ENCODE results near the gene SYNGR3. TPM values are rescaled to one million over a fixed set of nuclear protein-coding genes. Genes with fewer than 3 reads are reported as not detected.

Gene SYNGR3
- total and polyA plus RNA-seq, 5 experiments from 2014 or later = 0.60 to 1.1 (median 0.77) TPM; not detected in 1

- POLR2A ChIA-PET = interaction anchor here (0.6 to 1.1 kb wide), 4 partner anchors 11 to 202 kb away, joined by 3 to 4 read pairs (median 4); partner anchors contain the start of gene RPS2
- peak overlapping the region in 1 of 10 donors; percentile 6 for H3K4me3 Mint-ChIP-seq
- DNase-seq (no peak), ATAC-seq (peak in 1 of 2 donors; percentile 30)
- no peaks in the 10 kb centered on the region for H3K36me3 Mint-ChIP-seq
- no peak overlapping the region for H3K27ac Mint-ChIP-seq
- H3K9me3 Mint-ChIP-seq = peaks cover 0 to 2% (median 0%) of the 10 kb centered on the region in 9 donors
- peaks cover 2 to 11% (median 3%) of the 10 kb centered on the region in 4 donors for H3K4me1 Mint-ChIP-seq
- H3K27me3 Mint-ChIP-seq = peaks cover 0 to 25% (median 8%) of the 10 kb centered on the region in 5 donors
Measured at GRCh38 chr16:2016407-2016922, 26.7 kb downstream of the SYNGR3 start.

GRCh38 chr16:2019518-2019920 lies 29.7 kb downstream of the SYNGR3 start, which contains the start of gene NPW:
TSS of gene NPW (plus strand) at chr16:2019785.
- peak in 1 of 2 donors; percentile 22 for ATAC-seq
- Mint-ChIP-seq H3K4me1 (peaks cover 8 to 26% (median 17%) of the 10 kb centered on the region in 4 donors), H3K9me3 (peaks cover 0 to 2% (median 0%) of the 10 kb centered on the region in 9 donors), H3K27me3 (peaks cover 7 to 37% (median 13%) of the 10 kb centered on the region in 5 donors), H3K27ac (peak within 1 kb of the TSS in 2 of 10 donors; percentile 24 to 87), H3K36me3 (no peaks in the 10 kb centered on the region), H3K4me3 (peak within 1 kb of the TSS in 5 of 10 donors; percentile 29 to 54 (median 48))
- no peak for DNase-seq
- POLR2A ChIA-PET = interaction anchor here (2.4 kb wide), 1 partner anchor 135 kb away, joined by 14 read pairs; the partner anchor contains the start of gene TRAF7

GRCh38 chr16:2019921-2020831 lies 30.4 kb downstream of the SYNGR3 start:
- H3K27me3 Mint-ChIP-seq = peaks cover 7 to 37% (median 13%) of the 10 kb centered on the region in 5 donors
- H3K9me3 Mint-ChIP-seq = peaks cover 0 to 2% (median 0%) of the 10 kb centered on the region in 9 donors
- H3K4me1 Mint-ChIP-seq = peaks cover 10 to 28% (median 18%) of the 10 kb centered on the region in 4 donors
- no peaks in the 10 kb centered on the region for H3K36me3 Mint-ChIP-seq
- DNase-seq (no peak), ATAC-seq (no peak)
- peak overlapping the region in 5 of 10 donors; percentile 22 to 54 (median 48) for H3K4me3 Mint-ChIP-seq
- H3K27ac Mint-ChIP-seq = no peak overlapping the region
- POLR2A ChIA-PET = interaction anchor here (0.9 to 2.4 kb wide), 3 partner anchors 120 to 194 kb away, joined by 3 to 14 read pairs (median 3); partner anchors contain the start of genes PGP and TRAF7

GRCh38 chr16:2022723-2023091 lies 32.9 kb downstream of the SYNGR3 start:
- POLR2A ChIA-PET = interaction anchor here (0.6 to 5.4 kb wide), 6 partner anchors 56 to 435 kb away, joined by 3 to 24 read pairs (median 8); partner anchors contain the start of genes PKD1, RNF151 and TRAF7
- Mint-ChIP-seq H3K4me1 (peaks cover 10 to 36% (median 23%) of the 10 kb centered on the region in 4 donors), H3K9me3 (peaks cover 0 to 2% (median 0%) of the 10 kb centered on the region in 9 donors), H3K27me3 (peaks cover 7 to 37% (median 13%) of the 10 kb centered on the region in 5 donors), H3K4me3 (peak overlapping the region; percentile 42 to 84 (median 72)), H3K36me3 (no peaks in the 10 kb centered on the region), H3K27ac (peak overlapping the region in 7 of 10 donors; percentile 24 to 88 (median 70))
- DNase-seq (no peak), ATAC-seq (peak; percentile 20 to 32)

GRCh38 chr16:2023092-2024031 lies 33.6 kb downstream of the SYNGR3 start:
- Mint-ChIP-seq H3K27ac (peak overlapping the region; percentile 58 to 94 (median 87)), H3K9me3 (peaks cover 0 to 2% (median 0%) of the 10 kb centered on the region in 9 donors), H3K4me3 (peak overlapping the region; percentile 60 to 84 (median 73)), H3K36me3 (no peaks in the 10 kb centered on the region), H3K4me1 (peaks cover 10 to 36% (median 23%) of the 10 kb centered on the region in 4 donors), H3K27me3 (peaks cover 7 to 34% (median 13%) of the 10 kb centered on the region in 5 donors)
- DNase-seq = peak; percentile 88 to 99 (median 94)
- peak; percentile 74 to 82 for ATAC-seq
- POLR2A ChIA-PET = interaction anchor here (0.5 to 5.4 kb wide), 11 partner anchors 12 to 209 kb away, joined by 3 to 24 read pairs (median 3); partner anchors contain the start of genes PKD1, RNF151, TBL3 and TRAF7

GRCh38 chr16:2024032-2024420 lies 34.3 kb downstream of the SYNGR3 start:
- no peaks in the 10 kb centered on the region for H3K36me3 Mint-ChIP-seq
- DNase-seq = no peak
- peaks cover 7 to 30% (median 11%) of the 10 kb centered on the region in 5 donors for H3K27me3 Mint-ChIP-seq
- H3K27ac Mint-ChIP-seq = peak overlapping the region in 7 of 10 donors; percentile 51 to 96 (median 84)
- peaks cover 10 to 36% (median 22%) of the 10 kb centered on the region in 4 donors for H3K4me1 Mint-ChIP-seq
- H3K9me3 Mint-ChIP-seq = no peaks in the 10 kb centered on the region
- POLR2A ChIA-PET = interaction anchor here (0.5 to 5.4 kb wide), 8 partner anchors 11 to 209 kb away, joined by 3 to 24 read pairs (median 3); partner anchors contain the start of genes TBL3 and TRAF7
- H3K4me3 Mint-ChIP-seq = peak overlapping the region in 7 of 10 donors; percentile 26 to 74 (median 49)
- ATAC-seq = no peak

- Mint-ChIP-seq H3K27ac (no peak overlapping the region), H3K4me3 (peak overlapping the region in 5 of 10 donors; percentile 26 to 69 (median 45))
Measured at GRCh38 chr16:2025251-2025650, 35.5 kb downstream of the SYNGR3 start.

GRCh38 chr16:2025878-2026460 lies 36.2 kb downstream of the SYNGR3 start:
- H3K4me1 Mint-ChIP-seq = peaks cover 8 to 25% (median 20%) of the 10 kb centered on the region in 4 donors
- POLR2A ChIA-PET = interaction anchor here (0.5 to 5.4 kb wide), 4 partner anchors 14 to 238 kb away, joined by 3 to 24 read pairs (median 12); partner anchors contain the start of gene TRAF7
- peak overlapping the region; percentile 12 to 69 (median 53) for H3K4me3 Mint-ChIP-seq
- H3K27me3 Mint-ChIP-seq = peaks cover 6 to 25% (median 8%) of the 10 kb centered on the region in 5 donors
- H3K9me3 Mint-ChIP-seq = no peaks in the 10 kb centered on the region
- H3K27ac Mint-ChIP-seq = peak overlapping the region in 1 of 10 donors; percentile 43
- no peaks in the 10 kb centered on the region for H3K36me3 Mint-ChIP-seq
- ATAC-seq (no peak), DNase-seq (no peak)

More at GRCh38 chr16:2025251-2025650, 35.5 kb downstream of the SYNGR3 start:
- H3K36me3 Mint-ChIP-seq = no peaks in the 10 kb centered on the region
- no peaks in the 10 kb centered on the region for H3K9me3 Mint-ChIP-seq
- DNase-seq (no peak), ATAC-seq (no peak)
- POLR2A ChIA-PET = interaction anchor here (0.5 to 5.4 kb wide), 5 partner anchors 13 to 239 kb away, joined by 3 to 24 read pairs (median 3); partner anchors contain the start of genes TBL3 and TRAF7
- peaks cover 10 to 32% (median 22%) of the 10 kb centered on the region in 4 donors for H3K4me1 Mint-ChIP-seq
- H3K27me3 Mint-ChIP-seq = peaks cover 7 to 30% (median 11%) of the 10 kb centered on the region in 5 donors

- peak within 1 kb of the TSS in 4 of 10 donors; percentile 52 to 87 (median 64) for H3K27ac Mint-ChIP-seq
- DNase-seq (peak in 4 of 10 donors; percentile 34 to 45 (median 39)), ATAC-seq (peak; percentile 24 to 54)
- peak within 1 kb of the TSS; percentile 64 to 89 (median 76) for H3K4me3 Mint-ChIP-seq
- no peaks in the 10 kb centered on the region for H3K36me3 Mint-ChIP-seq
- peaks cover 8 to 25% (median 20%) of the 10 kb centered on the region in 4 donors for H3K4me1 Mint-ChIP-seq
- peaks cover 4 to 19% (median 8%) of the 10 kb centered on the region in 5 donors for H3K27me3 Mint-ChIP-seq
- POLR2A ChIA-PET = interaction anchor here (0.6 to 3.1 kb wide), 3 partner anchors 35 to 179 kb away, joined by 3 to 21 read pairs (median 4); partner anchors contain the start of genes MLST8 and TRAF7
- no peaks in the 10 kb centered on the region for H3K9me3 Mint-ChIP-seq
Measured at GRCh38 chr16:2026461-2027023, 36.8 kb downstream of the SYNGR3 start, which contains the start of gene NHERF2. TSS of gene NHERF2 (plus strand) at chr16:2026902. CDS start at chr16:2027006, 104 bp downstream.

Data from naive thymus-derived CD8-positive, alpha-beta T cell (primary cell).